GM23338 (cell line): ENCODE results near the gene CMSS1.

ENCODE experiments used
- ZNF114 ChIP-seq: fragments of 250-450 bp; sonication (Bioruptor Pico); IDR thresholded peaks from 2 replicates; pipeline ENCODE4 v1.5.0; 2020; ENCODE audit warnings: mild to moderate bottlenecking, moderate library complexity
- TF ChIP-seq, protein P1 (sequence below), 2 experiments: fragments of 200-600 bp in 1 of 2; sonication (generic) in 1 of 2; conservative IDR thresholded peaks; 2 replicates each; pipeline versions ENCODE4 v1.5.1 to v1.6.1; 2016 to 2017; ENCODE audit warnings: antibody characterized with exemption in 2 of 2, low read depth in 2 of 2, mild to moderate bottlenecking in 2 of 2, moderate library complexity in 1 of 2

DNA sequence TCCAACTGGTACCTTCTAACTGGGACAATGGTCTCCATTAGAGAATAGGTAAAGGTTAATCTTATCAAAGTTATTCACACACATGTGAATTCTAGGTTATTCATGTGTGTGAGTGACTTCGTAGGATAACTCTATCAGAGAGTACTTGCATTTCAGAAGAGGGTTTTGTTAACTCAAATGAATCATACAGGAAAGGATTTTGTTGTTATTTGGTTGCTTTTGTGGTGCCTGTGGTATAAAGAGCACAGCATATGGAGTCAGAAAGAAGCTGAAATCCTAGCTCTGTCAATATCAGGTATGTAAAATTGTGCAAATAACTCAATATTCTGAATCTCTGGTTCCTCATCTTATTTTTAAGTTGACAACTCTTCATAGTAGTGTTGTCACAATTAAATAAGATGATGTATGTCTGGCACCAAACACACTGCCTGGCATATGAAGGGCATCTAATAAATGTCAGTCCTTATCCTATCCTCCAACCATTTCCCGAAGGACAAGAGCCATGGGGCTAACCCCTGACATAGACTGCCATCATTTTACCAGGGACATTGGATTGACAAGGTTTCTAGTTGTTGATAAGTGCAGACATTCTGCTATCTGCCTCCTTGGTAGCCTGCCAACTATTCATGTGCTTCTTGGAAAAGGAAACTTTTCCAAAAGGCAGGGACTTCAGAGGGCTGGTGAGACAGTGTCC lies 48.7 kb upstream of the CMSS1 start:
- TF ChIP-seq, protein P1, sequence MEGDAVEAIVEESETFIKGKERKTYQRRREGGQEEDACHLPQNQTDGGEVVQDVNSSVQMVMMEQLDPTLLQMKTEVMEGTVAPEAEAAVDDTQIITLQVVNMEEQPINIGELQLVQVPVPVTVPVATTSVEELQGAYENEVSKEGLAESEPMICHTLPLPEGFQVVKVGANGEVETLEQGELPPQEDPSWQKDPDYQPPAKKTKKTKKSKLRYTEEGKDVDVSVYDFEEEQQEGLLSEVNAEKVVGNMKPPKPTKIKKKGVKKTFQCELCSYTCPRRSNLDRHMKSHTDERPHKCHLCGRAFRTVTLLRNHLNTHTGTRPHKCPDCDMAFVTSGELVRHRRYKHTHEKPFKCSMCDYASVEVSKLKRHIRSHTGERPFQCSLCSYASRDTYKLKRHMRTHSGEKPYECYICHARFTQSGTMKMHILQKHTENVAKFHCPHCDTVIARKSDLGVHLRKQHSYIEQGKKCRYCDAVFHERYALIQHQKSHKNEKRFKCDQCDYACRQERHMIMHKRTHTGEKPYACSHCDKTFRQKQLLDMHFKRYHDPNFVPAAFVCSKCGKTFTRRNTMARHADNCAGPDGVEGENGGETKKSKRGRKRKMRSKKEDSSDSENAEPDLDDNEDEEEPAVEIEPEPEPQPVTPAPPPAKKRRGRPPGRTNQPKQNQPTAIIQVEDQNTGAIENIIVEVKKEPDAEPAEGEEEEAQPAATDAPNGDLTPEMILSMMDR (conservative IDR thresholded peaks at IDR 0.05; ENCODE audit: low read depth in 2 of 2) = no peak
- TF ChIP-seq ZNF114 (CRISPR knock-in tag) = no peak
